ENCODE measurements around the gene LRRN4.

Gene LRRN4

GRCh38 chr20:6099819-6100218 is 46.0 kb upstream of the LRRN4 start:
- H3K36me3 ChIP-seq (replicated peaks; ENCODE audit: low read depth, low read length) = no peaks in the 10 kb centered on the region
- no peaks in the 10 kb centered on the region for H3K9me3 ChIP-seq (ENCODE audit: insufficient read depth, low read length)

GRCh38 chr20:6095409-6095808 is 41.5 kb upstream of the LRRN4 start:
- Histone ChIP-seq H2AFZ (ENCODE audit: low read depth, low read length) (no peak overlapping the region), H3K4me3 (ENCODE audit: low read length) (no peak overlapping the region), H4K20me1 (ENCODE audit: insufficient read depth, low read length) (no peaks in the 10 kb centered on the region), H3K9ac (ENCODE audit: low read length) (no peak overlapping the region), H3K4me2 (ENCODE audit: low read length) (no peak overlapping the region), H3K27ac (ENCODE audit: low read length) (no peak overlapping the region), H3K4me1 (ENCODE audit: low read length) (peaks cover 12% of the 10 kb centered on the region), H3K9me3 (ENCODE audit: insufficient read depth, low read length) (no peaks in the 10 kb centered on the region), H3K36me3 (replicated peaks; ENCODE audit: low read depth, low read length) (no peaks in the 10 kb centered on the region), H3K79me2 (ENCODE audit: low read length) (no peaks in the 10 kb centered on the region), H3K27me3 (ENCODE audit: low read depth, low read length) (peaks cover 24% of the 10 kb centered on the region; the same call in 1 of the 2 replicates)
- TF ChIP-seq EZH2phosphoT487 (IDR thresholded peaks at IDR 0.05; ENCODE audit: low read depth) = no peak

More at GRCh38 chr20:6099819-6100218, 46.0 kb upstream of the LRRN4 start:
- no peaks in the 10 kb centered on the region for H4K20me1 ChIP-seq (ENCODE audit: insufficient read depth, low read length)
- TF ChIP-seq EZH2phosphoT487 (IDR thresholded peaks at IDR 0.05; ENCODE audit: low read depth) = no peak
- TF ChIP-seq CTCF (IDR thresholded peaks at IDR 0.05; ENCODE audit: low read depth, low read length) = no peak
- H3K9ac ChIP-seq (ENCODE audit: low read length) = no peak overlapping the region
- no peak overlapping the region for H2AFZ ChIP-seq (ENCODE audit: low read depth, low read length)
- H3K4me1 ChIP-seq (ENCODE audit: low read length) = no peaks in the 10 kb centered on the region
- no peak overlapping the region for H3K4me2 ChIP-seq (ENCODE audit: low read length)
- no peak overlapping the region for H3K27ac ChIP-seq (ENCODE audit: low read length)
- H3K79me2 ChIP-seq (ENCODE audit: low read length) = no peaks in the 10 kb centered on the region
- H3K27me3 ChIP-seq (ENCODE audit: low read depth, low read length) = peaks cover 23% of the 10 kb centered on the region
- H3K4me3 ChIP-seq (ENCODE audit: low read length) = no peak overlapping the region

- no peak for TF ChIP-seq EZH2phosphoT487 (IDR thresholded peaks at IDR 0.05; ENCODE audit: low read depth)
- no peak for TF ChIP-seq CTCF (IDR thresholded peaks at IDR 0.05; ENCODE audit: low read depth, low read length)
- Histone ChIP-seq H3K36me3 (replicated peaks; ENCODE audit: low read depth, low read length) (no peaks in the 10 kb centered on the region), H3K79me2 (ENCODE audit: low read length) (no peaks in the 10 kb centered on the region), H3K9me3 (ENCODE audit: insufficient read depth, low read length) (no peaks in the 10 kb centered on the region), H3K27me3 (ENCODE audit: low read depth, low read length) (peaks cover 24% of the 10 kb centered on the region; the same call in 1 of the 2 replicates), H3K4me1 (ENCODE audit: low read length) (peaks cover 12% of the 10 kb centered on the region), H3K4me2 (ENCODE audit: low read length) (no peak overlapping the region), H3K9ac (ENCODE audit: low read length) (no peak overlapping the region), H3K27ac (ENCODE audit: low read length) (no peak overlapping the region), H2AFZ (ENCODE audit: low read depth, low read length) (no peak overlapping the region), H3K4me3 (ENCODE audit: low read length) (no peak overlapping the region), H4K20me1 (ENCODE audit: insufficient read depth, low read length) (no peaks in the 10 kb centered on the region)
Measured at GRCh38 chr20:6094565-6094964, 40.7 kb upstream of the LRRN4 start.

- H4K20me1 ChIP-seq (ENCODE audit: insufficient read depth, low read length) = no peaks in the 10 kb centered on the region
- H3K4me3 ChIP-seq (ENCODE audit: low read length) = no peak overlapping the region
- H3K4me1 ChIP-seq (ENCODE audit: low read length) = peaks cover 12% of the 10 kb centered on the region
- H3K79me2 ChIP-seq (ENCODE audit: low read length) = no peaks in the 10 kb centered on the region
- H3K9me3 ChIP-seq (ENCODE audit: insufficient read depth, low read length) = no peaks in the 10 kb centered on the region
- H3K27ac ChIP-seq (ENCODE audit: low read length) = no peak overlapping the region
- H3K27me3 ChIP-seq (ENCODE audit: low read depth, low read length) = peaks cover 24% of the 10 kb centered on the region; the same call in 1 of the 2 replicates
- no peak overlapping the region for H3K9ac ChIP-seq (ENCODE audit: low read length)
- H3K4me2 ChIP-seq (ENCODE audit: low read length) = no peak overlapping the region
- no peak overlapping the region for H2AFZ ChIP-seq (ENCODE audit: low read depth, low read length)
- no peak for TF ChIP-seq EZH2phosphoT487 (IDR thresholded peaks at IDR 0.05; ENCODE audit: low read depth)
- TF ChIP-seq CTCF (IDR thresholded peaks at IDR 0.05; ENCODE audit: low read depth, low read length) = no peak
- no peaks in the 10 kb centered on the region for H3K36me3 ChIP-seq (replicated peaks; ENCODE audit: low read depth, low read length)
Measured at GRCh38 chr20:6094063-6094462, 40.2 kb upstream of the LRRN4 start.
